IPS-18c (cell line): Measurements from ENCODE around the gene CKS1B.
"Not testable (repeated sequence)": the region's sequence is repeated elsewhere in the genome, so short reads cannot be mapped to it uniquely, and the experiment has no call there.

Source experiments
- H3K4me3 ChIP-seq: 2 replicates; pipeline ENCODE4 v1.7.0; 2013; ENCODE audit warnings: low read depth, mild to moderate bottlenecking, low read length, moderate library complexity; ENCODE audit not compliant: insufficient read depth
- H3K9me3 ChIP-seq: one replicate; pipeline ENCODE4 v1.6.1; 2013; ENCODE audit warnings: mild to moderate bottlenecking, low read length, moderate library complexity; ENCODE audit not compliant: control insufficient read depth, insufficient read depth

The CKS1B gene

GRCh38 chr1:154993572-154994268 is 19.2 kb downstream of the CKS1B start, which contains the start of gene LENEP:
LENEP (plus strand) TSS chr1:154993586; CDS start chr1:154993608, 22 bp downstream.
- Histone ChIP-seq H3K9me3 (no peaks in the 10 kb centered on the region), H3K4me3 (no peak within 1 kb of the TSS)

- Histone ChIP-seq H3K4me3 (no peak overlapping the region), H3K9me3 (no peaks in the 10 kb centered on the region)
Observed at GRCh38 chr1:154994269-154994587, 19.7 kb downstream of the CKS1B start.

GRCh38 chr1:154994591-154994990 is 20.1 kb downstream of the CKS1B start:
- Histone ChIP-seq H3K4me3 (no peak overlapping the region), H3K9me3 (no peaks in the 10 kb centered on the region)

GRCh38 chr1:154995301-154995983 is 21.0 kb downstream of the CKS1B start:
- H3K4me3 ChIP-seq, result not testable (repeated sequence)

GRCh38 chr1:154996966-154997701 is 22.7 kb downstream of the CKS1B start:
- no peaks in the 10 kb centered on the region for H3K9me3 ChIP-seq

More at GRCh38 chr1:154995301-154995983, 21.0 kb downstream of the CKS1B start:
- not testable (repeated sequence) for H3K9me3 ChIP-seq

GRCh38 chr1:154998201-154998780 is 23.8 kb downstream of the CKS1B start:
- Histone ChIP-seq H3K9me3 (peaks cover 2% of the 10 kb centered on the region), H3K4me3 (no peak overlapping the region)

More at GRCh38 chr1:154996966-154997701, 22.7 kb downstream of the CKS1B start:
- H3K4me3 ChIP-seq, result no peak overlapping the region

GRCh38 chr1:154998818-154999570 is 24.5 kb downstream of the CKS1B start:
- H3K4me3 ChIP-seq, result peak overlapping the region; percentile 52; the same call in 1 of the 2 replicates
- H3K9me3 ChIP-seq, result peaks cover 2% of the 10 kb centered on the region

- Histone ChIP-seq H3K9me3 (peaks cover 2% of the 10 kb centered on the region), H3K4me3 (peak overlapping the region; percentile 52)
Observed at GRCh38 chr1:154999571-155000410, 25.3 kb downstream of the CKS1B start.

GRCh38 chr1:155000411-155000725 is 25.9 kb downstream of the CKS1B start:
- H3K9me3 ChIP-seq, result peaks cover 2% of the 10 kb centered on the region
- H3K4me3 ChIP-seq, result peak overlapping the region; percentile 84

GRCh38 chr1:155000726-155001424 is 26.4 kb downstream of the CKS1B start:
- Histone ChIP-seq H3K4me3 (peak overlapping the region; percentile 84), H3K9me3 (peaks cover 2% of the 10 kb centered on the region)

- Histone ChIP-seq H3K4me3 (peak overlapping the region; percentile 84), H3K9me3 (peaks cover 2% of the 10 kb centered on the region)
Observed at GRCh38 chr1:155001425-155001674, 26.9 kb downstream of the CKS1B start.

GRCh38 chr1:155001675-155002463 is 27.4 kb downstream of the CKS1B start:
- H3K9me3 ChIP-seq, result peaks cover 2% of the 10 kb centered on the region

GRCh38 chr1:155002464-155003226 is 28.2 kb downstream of the CKS1B start, which contains the start of gene ZBTB7B:
ZBTB7B (plus strand) TSS chr1:155002802; CDS start chr1:155014661, 11,859 bp downstream.
- Histone ChIP-seq H3K9me3 (peaks cover 2% of the 10 kb centered on the region), H3K4me3 (peak within 1 kb of the TSS; percentile 87)

More at GRCh38 chr1:155001675-155002463, 27.4 kb downstream of the CKS1B start:
- H3K4me3 ChIP-seq, result peak overlapping the region; percentile 84

GRCh38 chr1:155003227-155003765 is 28.8 kb downstream of the CKS1B start:
- peaks cover 2% of the 10 kb centered on the region for H3K9me3 ChIP-seq

More at GRCh38 chr1:155003227-155003765, 28.8 kb downstream of the CKS1B start:
- peak overlapping the region; percentile 87 for H3K4me3 ChIP-seq
